HepG2 (cell line): ENCODE results near the gene CGGBP1. TPM values are rescaled to one million over a fixed set of nuclear protein-coding genes. Genes with fewer than 3 reads are reported as not detected.

Experiments
- ATAC-seq: fragments of 200-7000 bp; cut with Tn5 transposase; 3 replicates; pipeline ENCODE4 v1.9.1; 2020; ENCODE audit warnings: mild to moderate bottlenecking, moderate library complexity
- BruUV-seq: library from RNA; stranded (reverse); fragments of 400-500 nt; replicated peaks from 2 replicates; lab custom pipeline; 2021; lab: Mats Ljungman, UMichigan
- CTCF ChIA-PET: fragments of 300-600 bp; formaldehyde crosslinking; extraction: SDS; loops from one replicate; lab custom pipeline; 2021; ENCODE audit warnings: low total read pairs, inconsistent platforms, low intra/inter-chr PET ratio; lab: Yijun Ruan, JAX
- POLR2A ChIA-PET: fragments of 350-600 bp; sonication (Branson Sonifier 250); formaldehyde crosslinking; loops from one replicate; lab custom pipeline; 2020; ENCODE audit warnings: antibody characterized with exemption, inconsistent platforms; lab: Yijun Ruan, JAX
- DNase-seq: peaks from one replicate; pipeline ENCODE4 v3.0.0-alpha.2; 2015; ENCODE audit warnings: low spot score
- FAIRE-seq: peaks from 3 replicates; lab custom pipeline; 2011; peaks lifted over from hg19 to GRCh38; lab: Jason Lieb, UNC
- H2AFZ ChIP-seq: one replicate; pipeline ENCODE4 v1.6.1; 2011; ENCODE audit warnings: low read length, inconsistent platforms
- H3K27ac ChIP-seq: fragments of 300-600 bp; 3 replicates; pipeline ENCODE4 v1.8.0; 2011; ENCODE audit warnings: mixed run types, mild to moderate bottlenecking, mixed read lengths, low read length, inconsistent platforms; ENCODE audit not compliant: insufficient read depth; ENCODE audit errors: extremely low read length
- H3K27me3 ChIP-seq, 2 experiments: fragments of 200-600 bp in 1 of 2; 2 replicates in 1 of 2; 3 replicates in 1 of 2; pipeline versions ENCODE4 v1.6.0 to v1.8.0; 2011; ENCODE audit warnings: low read length in 2 of 2, mild to moderate bottlenecking in 2 of 2, moderate library complexity in 2 of 2, inconsistent platforms in 1 of 2; ENCODE audit not compliant: insufficient read depth in 2 of 2, control insufficient read depth in 1 of 2
- H3K36me3 ChIP-seq, 2 experiments: fragments of 200-600 bp in 1 of 2; replicated peaks in 1 of 2; 2 replicates in 1 of 2; 3 replicates in 1 of 2; pipeline versions ENCODE4 v1.5.1 to v1.8.0; 2011; ENCODE audit warnings: low read length in 2 of 2, inconsistent platforms in 1 of 2; ENCODE audit not compliant: insufficient read depth in 2 of 2, control insufficient read depth in 1 of 2
- H3K4me1 ChIP-seq: 2 replicates; pipeline ENCODE4 v1.5.1; 2012; ENCODE audit warnings: low read length, inconsistent platforms; ENCODE audit not compliant: insufficient read depth
- H3K4me2 ChIP-seq: 2 replicates; pipeline ENCODE4 v1.6.0; 2011; ENCODE audit warnings: low read depth, low read length, inconsistent platforms
- H3K4me3 ChIP-seq, 3 experiments: fragments of 200-600 bp in 1 of 3; sonication (generic), shearing (Covaris generic) in 1 of 3; replicated peaks in 1 of 3; 2 replicates each; pipeline ENCODE4 v1.5.1; 2011 to 2016; ENCODE audit warnings: low read length in 3 of 3, inconsistent platforms in 2 of 3, low read depth in 2 of 3, mild to moderate bottlenecking in 2 of 3, control low read depth in 1 of 3, mixed read lengths in 1 of 3; ENCODE audit not compliant: insufficient read depth in 1 of 3
- H3K79me2 ChIP-seq: one replicate; pipeline ENCODE4 v1.6.1; 2011; ENCODE audit warnings: low read length, inconsistent platforms; ENCODE audit not compliant: insufficient read depth
- H3K9ac ChIP-seq: 2 replicates; pipeline ENCODE4 v1.6.0; 2011; ENCODE audit warnings: mild to moderate bottlenecking, low read depth, low read length, inconsistent platforms; ENCODE audit not compliant: insufficient read depth
- H3K9me3 ChIP-seq: 2 replicates; pipeline ENCODE4 v1.5.1; 2012; ENCODE audit warnings: mild to moderate bottlenecking, low read length
- H4K20me1 ChIP-seq: 2 replicates; pipeline ENCODE4 v1.6.0; 2011; ENCODE audit warnings: inconsistent platforms, mild to moderate bottlenecking, low read length, moderate library complexity; ENCODE audit not compliant: insufficient read depth
- ATF5 ChIP-seq: sonication (generic); formaldehyde crosslinking; IDR thresholded peaks from 2 replicates; pipeline ENCODE4 v1.4.0; 2020; ENCODE audit warnings: mild to moderate bottlenecking, low read depth, missing genetic modification reagents
- E2F2 ChIP-seq: sonication (generic); formaldehyde crosslinking; IDR thresholded peaks from 2 replicates; pipeline ENCODE4 v1.4.0; 2020; ENCODE audit warnings: missing genetic modification reagents, borderline replicate concordance
- ELF4 ChIP-seq: sonication (generic); formaldehyde crosslinking; IDR thresholded peaks from 2 replicates; pipeline ENCODE4 v1.5.0; 2020; ENCODE audit warnings: missing genetic modification reagents, mild to moderate bottlenecking, moderate library complexity, borderline replicate concordance
- GTF2F1 ChIP-seq: fragments of 150-350 bp; IDR thresholded peaks from 2 replicates; pipeline ENCODE4 v1.6.1; 2014; ENCODE audit warnings: low read length
- MIER3 ChIP-seq: IDR thresholded peaks from 2 replicates; pipeline ENCODE4 v1.6.1; 2016; ENCODE audit warnings: missing compliant biosample characterization, borderline replicate concordance
- PHF20 ChIP-seq: sonication (generic); formaldehyde crosslinking; IDR thresholded peaks from 2 replicates; pipeline ENCODE4 v1.5.0; 2020; ENCODE audit warnings: mild to moderate bottlenecking, missing genetic modification reagents
- SNAPC5 ChIP-seq: sonication (generic); formaldehyde crosslinking; IDR thresholded peaks from 2 replicates; pipeline ENCODE4 v1.8.1; 2023; ENCODE audit warnings: mild to moderate bottlenecking, missing genetic modification reagents, borderline replicate concordance
- ZBTB10 ChIP-seq: sonication (generic); formaldehyde crosslinking; IDR thresholded peaks from 2 replicates; pipeline ENCODE4 v1.4.0; 2020; ENCODE audit warnings: missing genetic modification reagents, borderline replicate concordance
- ZBTB40 ChIP-seq, 2 experiments: fragments of 450-650 bp in 1 of 2; sonication (generic) in 1 of 2; formaldehyde crosslinking in 1 of 2; IDR thresholded peaks; 2 replicates each; pipeline versions ENCODE4 v1.6.1 to v1.8.0; 2016 to 2022; ENCODE audit warnings: antibody characterized with exemption in 1 of 2, mild to moderate bottlenecking in 1 of 2, missing genetic modification reagents in 1 of 2
- ZFP1 ChIP-seq: IDR thresholded peaks from 2 replicates; pipeline ENCODE4 v1.6.1; 2016
- ZNF296 ChIP-seq: sonication (generic); formaldehyde crosslinking; conservative IDR thresholded peaks from 2 replicates; pipeline ENCODE4 v1.5.0; 2020; ENCODE audit warnings: mild to moderate bottlenecking, missing genetic modification reagents
- WGBS: methylation state at CpG from one replicate; pipeline ENCODE4 v1.1.6; 2017; ENCODE audit warnings: low lambda C conversion rate; 5-methylcytosine and 5-hydroxymethylcytosine counted together
- in situ Hi-C: cut with HindIII; loops from 2 replicates; pipeline ENCODE4 v1.10.0; 2017; ENCODE audit warnings: low pct_unique_long_range_greater_than_20kb; ENCODE audit not compliant: extremely low pct_ligation_motif_present
- intact Hi-C: fragments of 100-400 bp; cut with micrococcal nuclease; formaldehyde crosslinking; loops from one replicate; pipeline ENCODE4 v1.10.0; 2022; ENCODE audit not compliant: unreplicated experiment
- polyA plus RNA-seq, 8 experiments: library from polyadenylated mRNA; depleted of rRNA in 3 of 8; stranded (reverse) in 7 of 8; unstranded in 1 of 8; fragments of >200 nt; fragmentation: Illumina TruSeq in 4 of 8; extraction: Trizol in 4 of 8; gene quantifications; 2 replicates each; pipeline versions ENCODE4 v1.2.1 to v1.2.3, GENCODE V29; 2011 to 2016; ENCODE audit warnings: low read depth in 4 of 8, missing spikeins in 1 of 8, mixed read lengths in 1 of 8; ENCODE audit not compliant: insufficient read depth in 1 of 8
- total RNA-seq, 5 experiments: library from RNA; depleted of rRNA; stranded (reverse); fragments of >200 nt; fragmentation: Illumina TruSeq; extraction: Trizol; gene quantifications; 2 replicates each; pipeline ENCODE4 v1.2.3, GENCODE V29; 2016; ENCODE audit warnings: low read depth in 1 of 5

CGGBP1 gene
- total and polyA plus RNA-seq, 2 of the 13 experiments (the other 11 are each of a cell fraction or from before 2014, with no cell fraction given), result 38.9 to 47.0 TPM

GRCh38 chr3:88044411-88044810, 14.4 kb downstream of the CGGBP1 start:
- ChIA-PET POLR2A (no interaction called here), CTCF (no interaction called here)
- in situ Hi-C loops (no loop called here), intact Hi-C loops (no loop called here)
- no peak overlapping the region for H3K4me3 ChIP-seq
- no peaks in the 10 kb centered on the region for H3K36me3 ChIP-seq
- H4K20me1 ChIP-seq, result no peaks in the 10 kb centered on the region
- no peak for DNase-seq
- no peaks in the 10 kb centered on the region; a peak in 2 of 5 replicates for H3K27me3 ChIP-seq
- H3K9ac ChIP-seq, result no peak overlapping the region
- no peaks in the 10 kb centered on the region for H3K4me1 ChIP-seq
- FAIRE-seq, result no peak
- no peaks in the 10 kb centered on the region for H3K9me3 ChIP-seq
- ATAC-seq, result no peak
- no peak overlapping the region for H2AFZ ChIP-seq
- H3K4me2 ChIP-seq, result no peak overlapping the region
- H3K79me2 ChIP-seq, result no peaks in the 10 kb centered on the region
- no TSS peak for BruUV-seq
- no peak overlapping the region for H3K27ac ChIP-seq
- WGBS, result 41% methylated on average over 1 of the region's 1 CpG
- TF ChIP-seq ZBTB10 (CRISPR knock-in tag) (no peak), ATF5 (CRISPR knock-in tag) (no peak), PHF20 (CRISPR knock-in tag) (no peak), ZBTB40 (IDR thresholded peaks at IDR 0.05) (no peak), ZBTB40 (CRISPR knock-in tag; IDR thresholded peaks at IDR 0.05) (no peak), ZNF296 (no peak), SNAPC5 (no peak), ELF4 (CRISPR knock-in tag) (no peak), E2F2 (CRISPR knock-in tag) (no peak), MIER3 (CRISPR knock-in tag) (no peak), ZFP1 (CRISPR knock-in tag) (no peak), GTF2F1 (no peak)
